Mammary epithelial cell (primary cell): ENCODE measurements around the gene CSNK1A1.

Experiments used
- EZH2 ChIP-seq: IDR thresholded peaks from 2 replicates; pipeline ENCODE4 v1.6.1; 2012; ENCODE audit warnings: low read length, inconsistent platforms, borderline replicate concordance
- TF ChIP-seq, protein P1 (sequence below), 2 donors: IDR thresholded peaks in 1 of 2; conservative IDR thresholded peaks in 1 of 2; 2 replicates each; pipeline ENCODE4 v1.5.1; 2011 to 2012; ENCODE audit warnings: inconsistent platforms in 2 of 2, low read length in 2 of 2, mild to moderate bottlenecking in 2 of 2, control low read depth in 1 of 2, low read depth in 1 of 2; ENCODE audit not compliant: insufficient read depth in 1 of 2; ENCODE audit errors: extremely low read depth in 1 of 2

DNA sequence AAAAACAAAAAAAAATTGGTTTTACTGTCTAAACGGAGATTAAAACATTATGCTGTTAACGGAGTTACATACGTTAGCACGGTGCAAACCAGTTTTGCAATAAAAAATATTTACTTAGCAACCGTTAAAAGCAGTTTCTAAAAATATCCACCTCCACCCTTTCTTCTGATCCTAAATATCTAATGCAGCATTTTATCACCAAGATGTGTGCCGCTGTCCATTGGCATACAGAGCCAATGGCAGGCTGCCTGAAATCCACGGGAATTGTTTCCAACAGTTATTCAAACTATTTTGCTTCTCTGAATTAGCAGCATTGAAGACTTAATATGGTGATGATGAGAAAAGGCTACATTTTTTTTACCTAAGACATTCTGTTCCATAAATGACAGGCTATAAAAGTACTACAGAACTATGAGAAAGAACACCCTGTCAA lies 61.6 kb downstream of the CSNK1A1 start:
- TF ChIP-seq, protein P1, sequence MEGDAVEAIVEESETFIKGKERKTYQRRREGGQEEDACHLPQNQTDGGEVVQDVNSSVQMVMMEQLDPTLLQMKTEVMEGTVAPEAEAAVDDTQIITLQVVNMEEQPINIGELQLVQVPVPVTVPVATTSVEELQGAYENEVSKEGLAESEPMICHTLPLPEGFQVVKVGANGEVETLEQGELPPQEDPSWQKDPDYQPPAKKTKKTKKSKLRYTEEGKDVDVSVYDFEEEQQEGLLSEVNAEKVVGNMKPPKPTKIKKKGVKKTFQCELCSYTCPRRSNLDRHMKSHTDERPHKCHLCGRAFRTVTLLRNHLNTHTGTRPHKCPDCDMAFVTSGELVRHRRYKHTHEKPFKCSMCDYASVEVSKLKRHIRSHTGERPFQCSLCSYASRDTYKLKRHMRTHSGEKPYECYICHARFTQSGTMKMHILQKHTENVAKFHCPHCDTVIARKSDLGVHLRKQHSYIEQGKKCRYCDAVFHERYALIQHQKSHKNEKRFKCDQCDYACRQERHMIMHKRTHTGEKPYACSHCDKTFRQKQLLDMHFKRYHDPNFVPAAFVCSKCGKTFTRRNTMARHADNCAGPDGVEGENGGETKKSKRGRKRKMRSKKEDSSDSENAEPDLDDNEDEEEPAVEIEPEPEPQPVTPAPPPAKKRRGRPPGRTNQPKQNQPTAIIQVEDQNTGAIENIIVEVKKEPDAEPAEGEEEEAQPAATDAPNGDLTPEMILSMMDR (conservative IDR thresholded peaks at IDR 0.05 in 1 of 2, IDR thresholded peaks at IDR 0.05 in 1 of 2; ENCODE audit: extremely low read depth in 1 of 2, insufficient read depth in 1 of 2, low read depth in 1 of 2, low read length in 2 of 2): no peak
- no peak for TF ChIP-seq EZH2
